ENCODE results near the gene MNT.

The MNT gene

GRCh38 chr17:2380950-2381649 lies 19.8 kb downstream of the MNT start:
- no peak overlapping the region for H3K27ac ChIP-seq (ENCODE audit: low read depth, low read length)
- no peak overlapping the region for H3K9ac ChIP-seq (ENCODE audit: low read length)
- H3K4me3 ChIP-seq (ENCODE audit: low read length): no peak overlapping the region
- H3K27me3 ChIP-seq (ENCODE audit: control insufficient read depth, insufficient read depth, low read length): no peaks in the 10 kb centered on the region
- peaks cover 4% of the 10 kb centered on the region for H3K4me1 ChIP-seq (ENCODE audit: control insufficient read depth, insufficient read depth, low read length)
- peaks cover 7% of the 10 kb centered on the region for H3K36me3 ChIP-seq (ENCODE audit: control insufficient read depth, insufficient read depth, low read length)

DNA sequence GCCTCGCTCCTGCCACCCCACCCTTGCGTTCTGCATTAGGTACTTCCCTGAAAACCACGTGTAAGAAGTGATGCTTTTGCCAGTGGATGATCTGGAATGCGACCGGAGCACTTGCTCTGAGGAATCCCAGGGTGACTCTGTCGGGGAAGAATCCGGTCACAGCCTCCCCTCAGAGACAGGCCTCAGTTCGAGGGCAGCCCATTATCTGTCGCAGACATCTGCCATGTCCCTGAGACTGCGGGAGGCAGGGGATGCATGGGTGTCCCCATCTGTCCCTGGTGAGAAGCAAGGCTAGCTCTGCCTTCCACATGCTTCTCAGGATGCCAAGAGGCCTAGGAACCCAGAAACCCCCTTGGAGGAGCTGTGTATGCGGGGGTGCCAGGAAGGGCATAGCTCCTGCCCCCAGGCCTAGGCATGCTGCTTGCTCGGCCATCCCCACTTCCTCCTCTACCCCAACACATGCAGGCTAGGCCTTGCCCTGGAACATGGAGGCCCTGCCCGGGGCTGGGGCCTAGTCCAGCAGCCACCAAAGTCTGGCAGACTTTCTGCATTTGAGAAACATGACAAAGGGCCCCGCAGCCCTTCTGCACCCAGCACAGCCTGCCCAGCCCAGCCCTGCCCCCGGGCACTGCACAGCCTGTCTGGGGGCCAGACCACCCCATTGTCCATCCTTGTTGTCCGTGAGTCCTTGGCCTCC lies 20.5 kb downstream of the MNT start:
- Histone ChIP-seq H3K9ac (ENCODE audit: low read length) (no peak overlapping the region), H3K36me3 (ENCODE audit: control insufficient read depth, insufficient read depth, low read length) (peaks cover 2% of the 10 kb centered on the region), H3K27me3 (ENCODE audit: control insufficient read depth, insufficient read depth, low read length) (no peaks in the 10 kb centered on the region), H3K4me3 (ENCODE audit: low read length) (no peak overlapping the region), H3K27ac (ENCODE audit: low read depth, low read length) (no peak overlapping the region), H3K4me1 (ENCODE audit: control insufficient read depth, insufficient read depth, low read length) (peaks cover 4% of the 10 kb centered on the region)

- H3K36me3 ChIP-seq (ENCODE audit: control insufficient read depth, insufficient read depth, low read length): peaks cover 2% of the 10 kb centered on the region
Measured at GRCh38 chr17:2379489-2380225, 21.2 kb downstream of the MNT start.

DNA sequence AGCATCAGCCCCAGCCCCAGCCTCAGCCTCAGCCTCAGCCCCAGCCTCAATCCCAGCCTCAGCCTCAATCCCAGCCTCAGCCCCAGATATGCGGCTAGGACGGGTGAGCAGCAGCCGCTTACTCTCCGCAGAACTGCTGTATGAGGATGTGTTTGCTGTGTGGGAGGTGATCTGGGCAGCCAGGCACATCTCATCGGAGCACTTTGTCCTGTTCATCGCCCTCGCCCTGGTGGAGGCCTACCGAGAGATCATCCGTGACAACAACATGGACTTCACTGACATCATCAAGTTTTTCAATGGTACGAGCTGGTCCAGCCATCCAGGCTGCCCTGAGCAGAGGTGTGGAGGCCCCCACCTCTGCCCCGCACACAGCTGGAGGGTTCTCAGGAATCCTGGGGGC lies 22.0 kb downstream of the MNT start:
- peaks cover 2% of the 10 kb centered on the region for H3K36me3 ChIP-seq (ENCODE audit: control insufficient read depth, insufficient read depth, low read length)

More at GRCh38 chr17:2379489-2380225, 21.2 kb downstream of the MNT start:
- Histone ChIP-seq H3K4me1 (ENCODE audit: control insufficient read depth, insufficient read depth, low read length) (peaks cover 4% of the 10 kb centered on the region), H3K27ac (ENCODE audit: low read depth, low read length) (no peak overlapping the region), H3K9ac (ENCODE audit: low read length) (no peak overlapping the region), H3K4me3 (ENCODE audit: low read length) (no peak overlapping the region), H3K27me3 (ENCODE audit: control insufficient read depth, insufficient read depth, low read length) (no peaks in the 10 kb centered on the region)

GRCh38 chr17:2377659-2378058 lies 23.2 kb downstream of the MNT start:
- Histone ChIP-seq H3K36me3 (ENCODE audit: control insufficient read depth, insufficient read depth, low read length) (peaks cover 8% of the 10 kb centered on the region), H3K27ac (ENCODE audit: low read depth, low read length) (no peak overlapping the region), H3K9ac (ENCODE audit: low read length) (no peak overlapping the region)

More for the DNA sequence above, 22.0 kb downstream of the MNT start:
- no peak overlapping the region for H3K4me3 ChIP-seq (ENCODE audit: low read length)
- H3K4me1 ChIP-seq (ENCODE audit: control insufficient read depth, insufficient read depth, low read length): peaks cover 4% of the 10 kb centered on the region
- H3K27ac ChIP-seq (ENCODE audit: low read depth, low read length): no peak overlapping the region
- H3K9ac ChIP-seq (ENCODE audit: low read length): no peak overlapping the region
- no peaks in the 10 kb centered on the region for H3K27me3 ChIP-seq (ENCODE audit: control insufficient read depth, insufficient read depth, low read length)

GRCh38 chr17:2376107-2376506 lies 24.8 kb downstream of the MNT start:
- Histone ChIP-seq H3K4me3 (ENCODE audit: low read length) (no peak overlapping the region), H3K9ac (ENCODE audit: low read length) (no peak overlapping the region), H3K36me3 (ENCODE audit: control insufficient read depth, insufficient read depth, low read length) (peaks cover 8% of the 10 kb centered on the region), H3K27me3 (ENCODE audit: control insufficient read depth, insufficient read depth, low read length) (no peaks in the 10 kb centered on the region), H3K4me1 (ENCODE audit: control insufficient read depth, insufficient read depth, low read length) (no peaks in the 10 kb centered on the region), H3K27ac (ENCODE audit: low read depth, low read length) (no peak overlapping the region)

More at GRCh38 chr17:2377659-2378058, 23.2 kb downstream of the MNT start:
- Histone ChIP-seq H3K4me1 (ENCODE audit: control insufficient read depth, insufficient read depth, low read length) (no peaks in the 10 kb centered on the region), H3K4me3 (ENCODE audit: low read length) (no peak overlapping the region), H3K27me3 (ENCODE audit: control insufficient read depth, insufficient read depth, low read length) (no peaks in the 10 kb centered on the region)

DNA sequence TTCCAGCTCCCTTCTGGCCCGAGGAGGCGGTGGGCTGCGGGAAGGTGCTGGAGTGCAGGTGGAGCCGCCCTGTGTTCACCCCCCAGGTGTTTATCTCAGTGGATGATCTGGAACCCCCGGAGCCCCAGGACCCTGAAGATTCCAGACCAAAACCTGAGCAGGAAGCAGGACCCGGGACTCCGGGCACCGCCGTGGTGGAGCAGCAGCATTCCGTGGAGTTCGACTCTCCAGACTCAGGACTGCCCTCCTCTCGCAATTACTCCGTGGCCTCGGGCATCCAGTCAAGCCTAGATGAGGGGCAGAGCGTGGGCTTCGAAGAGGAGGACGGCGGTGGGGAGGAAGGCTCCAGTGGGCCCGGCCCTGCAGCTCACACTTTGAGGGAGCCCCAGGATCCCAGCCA lies 25.5 kb downstream of the MNT start:
- no peak overlapping the region for H3K27ac ChIP-seq (ENCODE audit: low read depth, low read length)
- H3K27me3 ChIP-seq (ENCODE audit: control insufficient read depth, insufficient read depth, low read length): no peaks in the 10 kb centered on the region
- no peaks in the 10 kb centered on the region for H3K4me1 ChIP-seq (ENCODE audit: control insufficient read depth, insufficient read depth, low read length)
- H3K36me3 ChIP-seq (ENCODE audit: control insufficient read depth, insufficient read depth, low read length): peaks cover 8% of the 10 kb centered on the region
- H3K4me3 ChIP-seq (ENCODE audit: low read length): no peak overlapping the region
- no peak overlapping the region for H3K9ac ChIP-seq (ENCODE audit: low read length)

DNA sequence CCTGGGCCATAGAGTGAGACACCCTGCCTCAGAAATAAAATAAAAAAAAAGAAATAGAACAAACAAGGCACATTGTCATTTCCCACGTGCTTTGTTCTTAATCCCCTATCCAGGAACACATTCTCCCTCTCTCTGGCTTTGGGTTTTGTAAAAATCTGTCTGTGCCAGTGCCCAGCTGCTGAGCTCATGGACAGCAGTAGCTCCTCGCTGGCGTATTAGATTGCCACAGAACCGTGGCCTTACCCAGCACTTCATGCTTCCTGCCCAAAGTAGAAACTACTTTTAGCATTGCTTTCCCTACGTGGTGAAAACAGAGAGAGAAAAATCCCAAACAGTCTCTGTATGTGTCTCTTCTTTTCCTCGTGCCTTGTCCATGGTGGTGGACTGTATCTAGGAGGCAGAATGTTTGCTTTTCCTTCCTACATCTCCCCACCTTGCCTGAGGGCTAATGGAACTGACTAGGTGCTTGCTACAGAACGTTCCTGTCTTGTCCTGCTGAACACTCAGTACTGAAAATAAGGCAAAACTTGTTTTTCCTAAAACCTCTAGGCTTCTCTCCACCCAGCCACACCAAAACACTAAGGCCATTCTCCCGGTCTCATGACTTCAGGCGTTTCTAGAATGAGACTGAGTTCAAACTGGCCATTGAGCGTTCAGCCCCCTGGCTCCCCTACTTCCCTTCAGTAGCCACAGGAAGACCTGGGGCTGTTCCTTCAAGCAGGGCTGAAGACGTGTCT lies 26.1 kb downstream of the MNT start:
- Histone ChIP-seq H3K4me3 (ENCODE audit: low read length) (no peak overlapping the region), H3K27me3 (ENCODE audit: control insufficient read depth, insufficient read depth, low read length) (no peaks in the 10 kb centered on the region), H3K9ac (ENCODE audit: low read length) (no peak overlapping the region), H3K27ac (ENCODE audit: low read depth, low read length) (no peak overlapping the region), H3K36me3 (ENCODE audit: control insufficient read depth, insufficient read depth, low read length) (peaks cover 8% of the 10 kb centered on the region), H3K4me1 (ENCODE audit: control insufficient read depth, insufficient read depth, low read length) (no peaks in the 10 kb centered on the region)

GRCh38 chr17:2373179-2373578 lies 27.7 kb downstream of the MNT start:
- Histone ChIP-seq H3K4me3 (ENCODE audit: low read length) (no peak overlapping the region), H3K27ac (ENCODE audit: low read depth, low read length) (no peak overlapping the region), H3K9ac (ENCODE audit: low read length) (no peak overlapping the region), H3K27me3 (ENCODE audit: control insufficient read depth, insufficient read depth, low read length) (no peaks in the 10 kb centered on the region), H3K4me1 (ENCODE audit: control insufficient read depth, insufficient read depth, low read length) (no peaks in the 10 kb centered on the region), H3K36me3 (ENCODE audit: control insufficient read depth, insufficient read depth, low read length) (peaks cover 8% of the 10 kb centered on the region)

- Histone ChIP-seq H3K4me3 (ENCODE audit: low read length) (no peak overlapping the region), H3K27ac (ENCODE audit: low read depth, low read length) (no peak overlapping the region), H3K9ac (ENCODE audit: low read length) (no peak overlapping the region), H3K27me3 (ENCODE audit: control insufficient read depth, insufficient read depth, low read length) (no peaks in the 10 kb centered on the region), H3K36me3 (ENCODE audit: control insufficient read depth, insufficient read depth, low read length) (peaks cover 8% of the 10 kb centered on the region), H3K4me1 (ENCODE audit: control insufficient read depth, insufficient read depth, low read length) (peaks cover 4% of the 10 kb centered on the region)
Measured at GRCh38 chr17:2372681-2373080, 28.2 kb downstream of the MNT start.

GRCh38 chr17:2372180-2372579 lies 28.7 kb downstream of the MNT start:
- H3K36me3 ChIP-seq (ENCODE audit: control insufficient read depth, insufficient read depth, low read length): peaks cover 8% of the 10 kb centered on the region
- no peak overlapping the region for H3K9ac ChIP-seq (ENCODE audit: low read length)
- H3K27me3 ChIP-seq (ENCODE audit: control insufficient read depth, insufficient read depth, low read length): no peaks in the 10 kb centered on the region
- peaks cover 4% of the 10 kb centered on the region for H3K4me1 ChIP-seq (ENCODE audit: control insufficient read depth, insufficient read depth, low read length)
- H3K27ac ChIP-seq (ENCODE audit: low read depth, low read length): no peak overlapping the region
- no peak overlapping the region for H3K4me3 ChIP-seq (ENCODE audit: low read length)

Measured in rectal smooth muscle tissue (tissue), 1 donor.